B cell (primary cell): ENCODE data around the gene STH. TPM values are rescaled to one million over a fixed set of nuclear protein-coding genes. Genes with fewer than 3 reads are reported as not detected.

Experiments
- ATAC-seq: fragments of 200-7000 bp; cut with Tn5 transposase; one replicate; pipeline ENCODE4 v1.10.0; 2021; ENCODE audit warnings: low read depth, mild to moderate bottlenecking, moderate number of reproducible peaks, moderate library complexity
- CTCF ChIA-PET: fragments of 350-600 bp; sonication (Branson Sonifier 250); formaldehyde crosslinking; loops from one replicate; lab custom pipeline; 2021; ENCODE audit warnings: antibody characterized with exemption, inconsistent platforms; lab: Charles Lee
- POLR2A ChIA-PET: fragments of 350-600 bp; sonication (Branson Sonifier 250); formaldehyde crosslinking; loops from one replicate; lab custom pipeline; 2021; ENCODE audit warnings: antibody characterized with exemption; lab: Charles Lee
- DNase-seq: peaks from one replicate; pipeline ENCODE4 v3.0.0; 2013
- H2AFZ ChIP-seq: 2 replicates; pipeline ENCODE4 v1.6.1; 2012; ENCODE audit warnings: mild to moderate bottlenecking, low read depth, low read length; ENCODE audit not compliant: insufficient read depth, poor library complexity, severe bottlenecking
- H3K27ac ChIP-seq, 2 donors: 1 replicate in 1 of 2; 2 replicates in 1 of 2; pipeline ENCODE4 v1.5.1; 2012 to 2013; ENCODE audit warnings: low read length in 2 of 2, mild to moderate bottlenecking in 2 of 2, moderate library complexity in 1 of 2
- H3K27me3 ChIP-seq, 4 experiments: fragments of 200-600 bp in 1 of 4; sonication (generic) in 1 of 4; replicated peaks in 1 of 4; 1 replicate in 2 of 4; 2 replicates in 2 of 4; pipeline versions ENCODE4 v1.6.1 to v1.7.0; 2013 to 2016; ENCODE audit warnings: low read length in 3 of 4, mild to moderate bottlenecking in 2 of 4, mixed read lengths in 1 of 4, moderate library complexity in 1 of 4; ENCODE audit not compliant: insufficient read depth in 4 of 4, control insufficient read depth in 3 of 4; ENCODE audit errors: control extremely low read depth in 1 of 4
- H3K36me3 ChIP-seq, 2 experiments: replicated peaks in 1 of 2; 1 replicate in 1 of 2; 2 replicates in 1 of 2; pipeline versions ENCODE4 v1.6.1 to v1.7.1; 2013; ENCODE audit warnings: low read length in 1 of 2; ENCODE audit not compliant: insufficient read depth in 2 of 2, control insufficient read depth in 1 of 2; ENCODE audit errors: control extremely low read depth in 1 of 2, extremely low read depth in 1 of 2
- H3K4me1 ChIP-seq, 2 donors: fragments of 200-600 bp in 1 of 2; sonication (generic) in 1 of 2; 1 replicate in 1 of 2; 2 replicates in 1 of 2; pipeline versions ENCODE4 v1.5.1 to v1.6.1; 2013 to 2017; ENCODE audit warnings: low read length in 2 of 2; ENCODE audit not compliant: control insufficient read depth in 2 of 2, insufficient read depth in 2 of 2
- H3K4me2 ChIP-seq: replicated peaks from 2 replicates; pipeline ENCODE3; 2012; ENCODE audit warnings: mild to moderate bottlenecking, low read depth, low read length; ENCODE audit not compliant: poor library complexity, severe bottlenecking
- H3K4me3 ChIP-seq, 5 experiments: fragments of 200-600 bp in 1 of 5; sonication (generic) in 1 of 5; 1 replicate in 3 of 5; 2 replicates in 2 of 5; pipeline versions ENCODE4 v1.5.1 to v1.7.0; 2011 to 2016; ENCODE audit warnings: low read length in 4 of 5, mild to moderate bottlenecking in 4 of 5, low read depth in 2 of 5, control low read depth in 1 of 5, moderate library complexity in 1 of 5; ENCODE audit not compliant: insufficient read depth in 1 of 5; ENCODE audit errors: control extremely low read depth in 1 of 5, extremely low read depth in 1 of 5
- H3K79me2 ChIP-seq: fragments of 200-600 bp; sonication (generic); one replicate; pipeline ENCODE4 v1.6.0; 2016; ENCODE audit warnings: low read length; ENCODE audit not compliant: control insufficient read depth, insufficient read depth
- H3K9ac ChIP-seq: fragments of 200-600 bp; sonication (generic); 2 replicates; pipeline ENCODE4 v1.6.1; 2017; ENCODE audit warnings: mild to moderate bottlenecking, low read length, moderate library complexity
- H3K9me3 ChIP-seq, 3 donors: one replicate each; pipeline versions ENCODE4 v1.6.1 to v1.7.1; 2013; ENCODE audit warnings: low read length in 2 of 3; ENCODE audit not compliant: control insufficient read depth in 2 of 3, insufficient read depth in 1 of 3; ENCODE audit errors: control extremely low read depth in 1 of 3
- H4K20me1 ChIP-seq: 2 replicates; pipeline ENCODE4 v1.6.0; 2012; ENCODE audit warnings: mild to moderate bottlenecking, low read length; ENCODE audit not compliant: insufficient read depth, control insufficient read depth, poor library complexity, severe bottlenecking
- H3K27ac Mint-ChIP-seq: one replicate; pipeline ENCODE4 v1.8.0; 2021; ENCODE audit warnings: mixed read lengths
- H3K27me3 Mint-ChIP-seq: one replicate; pipeline ENCODE4 v1.8.0; 2021; ENCODE audit warnings: mixed read lengths
- H3K4me1 Mint-ChIP-seq: one replicate; pipeline ENCODE4 v1.8.0; 2021; ENCODE audit warnings: mixed read lengths
- H3K4me3 Mint-ChIP-seq: one replicate; pipeline ENCODE4 v1.8.0; 2021; ENCODE audit warnings: mixed read lengths
- H3K9me3 Mint-ChIP-seq: one replicate; pipeline ENCODE4 v1.8.0; 2022; ENCODE audit warnings: mixed read lengths; ENCODE audit not compliant: insufficient read depth
- CTCF ChIP-seq: fragments of 200-600 bp; IDR thresholded peaks from one replicate; pipeline ENCODE4 v1.8.0; 2022; ENCODE audit warnings: antibody characterized with exemption, mild to moderate bottlenecking
- EZH2 ChIP-seq: IDR thresholded peaks from 2 replicates; pipeline ENCODE4 v1.6.1; 2012; ENCODE audit warnings: borderline replicate concordance, low read depth, mild to moderate bottlenecking, moderate library complexity, low read length; ENCODE audit not compliant: insufficient read depth, poor library complexity, severe bottlenecking
- WGBS: methylation state at CpG from one replicate; pipeline ENCODE4 v1.1.5; 2013; ENCODE audit warnings: missing lambda C conversion rate; ENCODE audit not compliant: insufficient coverage; 5-methylcytosine and 5-hydroxymethylcytosine counted together
- intact Hi-C: fragments of 100-400 bp; cut with micrococcal nuclease; formaldehyde crosslinking; loops from one replicate; pipeline ENCODE4 v1.10.0; 2022
- polyA plus RNA-seq: library from polyadenylated mRNA; depleted of rRNA; stranded (reverse); fragments of >200 nt; gene quantifications from 2 replicates; pipeline ENCODE4 v1.2.3, GENCODE V29; 2012
- total RNA-seq, 2 donors: library from RNA; stranded (reverse); fragments of 120-200 nt in 1 of 2; gene quantifications; 1 replicate in 1 of 2; 2 replicates in 1 of 2; pipeline versions ENCODE4 v1.2.3 to v1.2.4, GENCODE V29; 2013 to 2022

The STH gene
- total and polyA plus RNA-seq, 2 donors (not counting 1 experiment from before 2014, with no cell fraction given), result not detected

GRCh38 chr17:46020023-46020761, 21.1 kb downstream of the STH start:
- DNase-seq (peak; percentile 83), ATAC-seq (peak; percentile 96)
- no peaks in the 10 kb centered on the region for H3K9me3 Mint-ChIP-seq
- no peaks in the 10 kb centered on the region for H3K27me3 Mint-ChIP-seq
- Histone ChIP-seq H3K36me3 (peaks cover 0 to 4% of the 10 kb centered on the region in 2 experiments), H2AFZ (peak overlapping the region; percentile 63), H4K20me1 (no peaks in the 10 kb centered on the region), H3K9me3 (peaks cover 0 to 9% (median 0%) of the 10 kb centered on the region in 3 donors), H3K9ac (peak overlapping the region; percentile 25), H3K4me3 (no peak overlapping the region), H3K27ac (peak overlapping the region; percentile 88 to 93), H3K27me3 (no peaks in the 10 kb centered on the region), H3K79me2 (no peaks in the 10 kb centered on the region), H3K4me1 (peaks cover 24 to 48% of the 10 kb centered on the region in 2 donors), H3K4me2 (peak overlapping the region; percentile 10)
- CTCF ChIA-PET, result interaction anchor here (0.6 to 4.5 kb wide), 6 partner anchors 9 to 193 kb away, joined by 4 to 36 read pairs (median 8); no protein-coding TSS in a partner anchor
- H3K4me3 Mint-ChIP-seq, result peak overlapping the region; percentile 62
- TF ChIP-seq EZH2 (no peak), CTCF (no peak)
- intact Hi-C loops, result no loop called here
- WGBS, result 78% methylated on average over 11 of the region's 14 CpGs
- H3K27ac Mint-ChIP-seq, result peak overlapping the region; percentile 98
- POLR2A ChIA-PET, result interaction anchor here (1.0 to 1.7 kb wide), 2 partner anchors 8 to 30 kb away, joined by 4 to 9 read pairs; no protein-coding TSS in a partner anchor
- peaks cover 38% of the 10 kb centered on the region for H3K4me1 Mint-ChIP-seq

- H3K27me3 ChIP-seq, result no peaks in the 10 kb centered on the region
- intact Hi-C loops, result no loop called here
- no peaks in the 10 kb centered on the region for H4K20me1 ChIP-seq
- H3K36me3 ChIP-seq, result peaks cover 0 to 4% of the 10 kb centered on the region in 2 experiments
- DNase-seq, result no peak
- no peak for ATAC-seq
- 99% methylated on average over 11 of the region's 12 CpGs for WGBS
- ChIA-PET POLR2A (interaction anchor here (0.9 to 1.7 kb wide), 2 partner anchors 8 to 23 kb away, joined by 3 to 9 read pairs; no protein-coding TSS in a partner anchor), CTCF (interaction anchor here (0.6 to 4.5 kb wide), 6 partner anchors 8 to 29 kb away, joined by 3 to 36 read pairs (median 7); no protein-coding TSS in a partner anchor)
- no peak overlapping the region for H3K4me2 ChIP-seq
- H2AFZ ChIP-seq, result no peak overlapping the region
- peak overlapping the region; percentile 88 to 93 for H3K27ac ChIP-seq
- H3K79me2 ChIP-seq, result no peaks in the 10 kb centered on the region
- Mint-ChIP-seq H3K27ac (peak overlapping the region; percentile 98), H3K4me3 (no peak overlapping the region), H3K4me1 (peaks cover 47% of the 10 kb centered on the region), H3K27me3 (no peaks in the 10 kb centered on the region), H3K9me3 (no peaks in the 10 kb centered on the region)
- no peak overlapping the region for H3K9ac ChIP-seq
- H3K4me1 ChIP-seq, result peaks cover 32 to 56% of the 10 kb centered on the region in 2 donors
- TF ChIP-seq CTCF (no peak), EZH2 (no peak)
- peaks cover 0 to 9% (median 0%) of the 10 kb centered on the region in 3 donors for H3K9me3 ChIP-seq
- H3K4me3 ChIP-seq, result no peak overlapping the region
Observed at GRCh38 chr17:46020998-46021397, 21.9 kb downstream of the STH start.
